Activated CD4-positive, CD25-positive, alpha-beta regulatory T cell treated with anti-CD3 and anti-CD28 coated beads, Interleukin-2, amount 50 U/mL, for 16 hours (primary cell): ENCODE data around the gene BOK.
"Not testable (repeated sequence)": the region's sequence is repeated elsewhere in the genome, so short reads cannot be mapped to it uniquely, and the experiment has no call there.

ENCODE experiments used
- DNase-seq: peaks from one replicate; pipeline ENCODE4 v3.0.0-alpha.2; 2020; ENCODE audit warnings: low read depth, low spot score

BOK gene

GRCh38 chr2:241572915-241573651 lies 14.5 kb downstream of the BOK start:
- DNase-seq = not testable (repeated sequence)

- no peak for DNase-seq
These were observed 15.2 kb downstream of the BOK start for GRCh38 chr2:241573741-241574140.

GRCh38 chr2:241574911-241575623 lies 16.5 kb downstream of the BOK start:
- DNase-seq = no peak

GRCh38 chr2:241575624-241576292 lies 17.2 kb downstream of the BOK start:
- DNase-seq = no peak

GRCh38 chr2:241576293-241576654 lies 17.7 kb downstream of the BOK start:
- no peak for DNase-seq

- DNase-seq = no peak
These were observed 19.0 kb downstream of the BOK start for GRCh38 chr2:241577413-241578122.

GRCh38 chr2:241579281-241579680 lies 20.7 kb downstream of the BOK start:
- DNase-seq = no peak

GRCh38 chr2:241582328-241582727 lies 23.8 kb downstream of the BOK start:
- DNase-seq = no peak

GRCh38 chr2:241582806-241583205 lies 24.3 kb downstream of the BOK start:
- no peak for DNase-seq

- DNase-seq = no peak
These were observed 25.9 kb downstream of the BOK start for GRCh38 chr2:241584436-241584835.

- no peak for DNase-seq
These were observed 28.2 kb downstream of the BOK start for GRCh38 chr2:241586564-241587264.

GRCh38 chr2:241589863-241590262 lies 31.3 kb downstream of the BOK start:
- DNase-seq = not testable (repeated sequence)

- not testable (repeated sequence) for DNase-seq
These were observed 32.2 kb downstream of the BOK start for GRCh38 chr2:241590496-241591455.

GRCh38 chr2:241592126-241592845 lies 33.7 kb downstream of the BOK start:
- DNase-seq = no peak

- no peak for DNase-seq
These were observed 34.7 kb downstream of the BOK start for GRCh38 chr2:241593271-241593670.

GRCh38 chr2:241595600-241596140 lies 37.1 kb downstream of the BOK start:
- no peak for DNase-seq

GRCh38 chr2:241597561-241597960 lies 39.0 kb downstream of the BOK start:
- DNase-seq = no peak

- no peak for DNase-seq
These were observed 39.5 kb downstream of the BOK start for GRCh38 chr2:241598061-241598460.

- no peak for DNase-seq
These were observed 39.9 kb downstream of the BOK start for GRCh38 chr2:241598487-241598886.
